ELF-1 (cell line): Measurements from ENCODE around the gene SLC39A13.

ENCODE experiments used
- DNase-seq: peaks from one replicate; pipeline ENCODE4 v3.0.0-alpha.2; 2016; ENCODE audit warnings: low read depth, low spot score

SLC39A13 gene

GRCh38 chr11:47453365-47453764 lies 45.0 kb downstream of the SLC39A13 start:
- no peak for DNase-seq

GRCh38 chr11:47454258-47454671 lies 45.9 kb downstream of the SLC39A13 start:
- peak; percentile 77 for DNase-seq

- DNase-seq, result no peak
Observed at GRCh38 chr11:47460571-47461235, 52.3 kb downstream of the SLC39A13 start.

GRCh38 chr11:47461876-47462275 lies 53.5 kb downstream of the SLC39A13 start:
- no peak for DNase-seq

GRCh38 chr11:47464483-47464882 lies 56.1 kb downstream of the SLC39A13 start:
- peak; percentile 18 for DNase-seq
